Type B pancreatic cell (in vitro differentiated cells): ENCODE results near the gene OTOF. TPM values are rescaled to one million over a fixed set of nuclear protein-coding genes. Genes with fewer than 3 reads are reported as not detected.

ENCODE experiments used
- DNase-seq: peaks from one replicate; pipeline ENCODE4 v3.0.0; 2021; ENCODE audit warnings: mixed read lengths; ENCODE audit not compliant: unreplicated experiment; ENCODE audit errors: extremely low spot score
- H3K27ac Mint-ChIP-seq: 2 replicates; pipeline ENCODE4 v1.8.0; 2021; ENCODE audit warnings: mild to moderate bottlenecking, mixed read lengths
- H3K27me3 Mint-ChIP-seq: 2 replicates; pipeline ENCODE4 v1.8.0; 2021; ENCODE audit warnings: mixed read lengths
- H3K36me3 Mint-ChIP-seq: 2 replicates; pipeline ENCODE4 v1.8.0; 2021; ENCODE audit warnings: mixed read lengths
- H3K4me1 Mint-ChIP-seq: one replicate; pipeline ENCODE4 v1.8.0; 2021; ENCODE audit warnings: mixed read lengths; ENCODE audit not compliant: unreplicated experiment
- H3K4me3 Mint-ChIP-seq: 2 replicates; pipeline ENCODE4 v1.8.0; 2021; ENCODE audit warnings: mild to moderate bottlenecking, mixed read lengths
- H3K9me3 Mint-ChIP-seq: 2 replicates; pipeline ENCODE4 v1.8.0; 2021; ENCODE audit warnings: mixed read lengths
- total RNA-seq: library from RNA; stranded (reverse); gene quantifications from 2 replicates; pipeline ENCODE4 v1.2.1, GENCODE V29; 2021; ENCODE audit warnings: low replicate concordance
- TF ChIP-seq, protein P1 (sequence below): fragments of 200-600 bp; sonication (generic); conservative IDR thresholded peaks from 2 replicates; pipeline ENCODE4 v1.5.0; 2021; ENCODE audit warnings: antibody characterized with exemption, mild to moderate bottlenecking

Gene OTOF
- total RNA-seq, 1 donor from 2014 or later, result 0.05 TPM

DNA sequence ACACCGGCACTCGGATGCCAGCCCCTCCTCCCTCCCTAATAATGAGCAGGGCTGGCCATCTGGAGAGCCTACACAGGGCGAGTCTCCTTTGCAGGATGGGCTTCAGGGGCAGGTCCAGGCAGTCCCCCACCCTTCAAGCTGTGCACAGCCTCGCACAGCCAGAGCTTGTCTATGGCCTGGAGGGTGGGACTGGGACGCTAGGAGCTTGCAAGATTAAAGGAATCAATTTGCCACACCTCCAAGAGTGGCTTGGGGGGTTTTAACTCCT lies 43.9 kb upstream of the OTOF start:
- no peak overlapping the region for H3K27ac Mint-ChIP-seq
- H3K4me3 Mint-ChIP-seq, result no peak overlapping the region
- TF ChIP-seq, protein P1, sequence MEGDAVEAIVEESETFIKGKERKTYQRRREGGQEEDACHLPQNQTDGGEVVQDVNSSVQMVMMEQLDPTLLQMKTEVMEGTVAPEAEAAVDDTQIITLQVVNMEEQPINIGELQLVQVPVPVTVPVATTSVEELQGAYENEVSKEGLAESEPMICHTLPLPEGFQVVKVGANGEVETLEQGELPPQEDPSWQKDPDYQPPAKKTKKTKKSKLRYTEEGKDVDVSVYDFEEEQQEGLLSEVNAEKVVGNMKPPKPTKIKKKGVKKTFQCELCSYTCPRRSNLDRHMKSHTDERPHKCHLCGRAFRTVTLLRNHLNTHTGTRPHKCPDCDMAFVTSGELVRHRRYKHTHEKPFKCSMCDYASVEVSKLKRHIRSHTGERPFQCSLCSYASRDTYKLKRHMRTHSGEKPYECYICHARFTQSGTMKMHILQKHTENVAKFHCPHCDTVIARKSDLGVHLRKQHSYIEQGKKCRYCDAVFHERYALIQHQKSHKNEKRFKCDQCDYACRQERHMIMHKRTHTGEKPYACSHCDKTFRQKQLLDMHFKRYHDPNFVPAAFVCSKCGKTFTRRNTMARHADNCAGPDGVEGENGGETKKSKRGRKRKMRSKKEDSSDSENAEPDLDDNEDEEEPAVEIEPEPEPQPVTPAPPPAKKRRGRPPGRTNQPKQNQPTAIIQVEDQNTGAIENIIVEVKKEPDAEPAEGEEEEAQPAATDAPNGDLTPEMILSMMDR, result no peak
- no peaks in the 10 kb centered on the region for H3K36me3 Mint-ChIP-seq
- DNase-seq, result no peak
- no peaks in the 10 kb centered on the region for H3K9me3 Mint-ChIP-seq
- peaks cover 6% of the 10 kb centered on the region for H3K4me1 Mint-ChIP-seq
- H3K27me3 Mint-ChIP-seq, result peaks cover 23% of the 10 kb centered on the region

DNA sequence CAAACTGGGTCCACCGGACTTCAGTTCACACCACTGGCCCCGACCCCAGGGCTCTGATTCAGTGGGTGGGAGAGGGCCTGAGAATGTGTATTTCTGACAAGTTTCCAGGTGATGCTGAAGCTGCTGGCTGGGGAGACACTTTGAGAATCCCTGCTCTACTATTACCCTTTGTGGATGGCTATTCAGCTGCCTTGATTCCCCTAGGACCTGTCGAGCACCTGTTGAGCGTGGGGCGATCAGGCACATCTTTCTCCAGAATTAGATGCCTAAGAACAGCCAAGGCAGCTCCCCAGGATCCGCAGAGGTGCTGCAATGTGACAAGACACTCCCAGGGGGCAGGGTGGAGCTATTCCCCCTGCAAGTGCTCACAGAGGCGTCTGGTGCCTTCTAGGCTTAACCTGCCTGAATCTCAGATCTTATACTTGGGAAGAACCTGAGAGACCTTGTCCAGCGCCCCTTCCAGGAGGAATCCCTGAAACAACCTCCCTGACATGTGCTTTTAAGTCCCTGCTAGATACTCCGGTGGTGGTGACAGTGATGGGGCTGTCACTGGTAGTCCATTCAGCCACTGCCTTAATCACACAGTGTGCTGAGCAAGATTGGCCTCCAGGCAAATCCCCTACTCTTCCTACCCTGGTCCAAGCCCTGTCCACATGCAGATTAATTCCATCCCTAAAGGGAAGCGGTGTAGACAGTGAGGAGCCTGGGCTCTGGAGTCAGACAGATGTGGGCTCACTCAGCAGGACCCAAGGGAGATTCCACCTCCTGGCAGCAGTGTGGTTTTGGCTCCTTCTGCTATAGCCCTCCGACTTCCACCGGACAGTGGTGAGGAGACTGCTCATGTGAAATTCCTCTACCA lies 43.4 kb upstream of the OTOF start:
- no peak for DNase-seq
- Mint-ChIP-seq H3K27me3 (peaks cover 23% of the 10 kb centered on the region), H3K27ac (no peak overlapping the region), H3K4me1 (peaks cover 6% of the 10 kb centered on the region), H3K36me3 (no peaks in the 10 kb centered on the region), H3K9me3 (no peaks in the 10 kb centered on the region), H3K4me3 (no peak overlapping the region)
- TF ChIP-seq, protein P1, result peak; percentile 62

DNA sequence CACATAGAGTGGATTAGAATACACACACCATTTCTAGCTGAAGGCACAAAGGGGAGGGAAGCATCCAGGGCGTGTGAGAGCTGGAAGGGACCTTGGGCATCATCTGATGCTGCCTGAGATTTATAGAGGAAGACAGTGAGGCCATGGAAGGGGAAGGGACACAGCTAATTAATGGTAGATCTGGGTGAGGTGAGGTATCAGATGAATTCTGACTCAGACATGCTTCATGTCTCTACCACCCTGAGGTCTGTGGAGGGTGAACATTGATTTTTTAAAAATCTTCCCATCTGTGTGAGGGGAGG lies 42.2 kb upstream of the OTOF start:
- Mint-ChIP-seq H3K4me3 (no peak overlapping the region), H3K27me3 (peaks cover 26% of the 10 kb centered on the region), H3K27ac (no peak overlapping the region), H3K4me1 (peaks cover 6% of the 10 kb centered on the region), H3K9me3 (no peaks in the 10 kb centered on the region), H3K36me3 (no peaks in the 10 kb centered on the region)
- DNase-seq, result no peak
- TF ChIP-seq, protein P1, result no peak

DNA sequence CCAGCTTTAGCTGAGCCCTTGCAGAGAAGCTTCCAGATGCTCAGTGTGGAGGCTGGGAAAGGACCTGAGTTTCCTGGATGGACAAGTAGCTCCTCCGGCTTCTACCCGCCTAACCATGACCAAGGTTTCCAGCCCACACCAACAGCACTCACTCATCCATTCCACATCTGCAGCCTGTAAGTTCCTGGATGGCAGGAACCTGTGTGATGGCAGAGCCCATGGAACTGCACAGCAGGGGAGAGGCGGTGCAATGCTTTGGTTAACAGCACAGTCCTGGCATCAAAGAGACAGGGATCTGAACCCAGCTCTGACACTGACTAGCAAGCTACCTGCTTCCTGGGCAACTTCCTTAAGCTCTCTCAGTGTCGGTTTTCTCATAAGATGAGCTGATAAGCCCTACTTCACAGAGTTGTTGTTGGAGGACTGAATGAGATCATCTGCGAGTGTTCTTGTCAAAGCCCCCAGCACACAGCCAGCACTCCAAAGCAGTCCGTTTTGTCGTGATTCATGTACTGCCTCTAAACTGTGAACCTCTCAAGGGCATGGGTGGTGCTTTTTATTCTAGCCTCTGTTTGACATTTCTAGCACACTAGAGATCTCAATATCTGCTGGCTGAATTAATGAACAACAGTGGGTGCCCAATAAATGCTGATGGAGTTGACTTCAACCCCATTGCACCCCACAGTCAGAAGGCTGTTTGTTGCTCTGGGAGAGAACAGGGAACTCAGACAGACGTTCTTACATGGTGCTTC lies 41.6 kb upstream of the OTOF start:
- Mint-ChIP-seq H3K4me3 (no peak overlapping the region), H3K27me3 (peaks cover 21% of the 10 kb centered on the region), H3K9me3 (no peaks in the 10 kb centered on the region), H3K27ac (no peak overlapping the region), H3K36me3 (no peaks in the 10 kb centered on the region), H3K4me1 (peaks cover 6% of the 10 kb centered on the region)
- no peak for DNase-seq
- TF ChIP-seq, protein P1, result no peak

DNA sequence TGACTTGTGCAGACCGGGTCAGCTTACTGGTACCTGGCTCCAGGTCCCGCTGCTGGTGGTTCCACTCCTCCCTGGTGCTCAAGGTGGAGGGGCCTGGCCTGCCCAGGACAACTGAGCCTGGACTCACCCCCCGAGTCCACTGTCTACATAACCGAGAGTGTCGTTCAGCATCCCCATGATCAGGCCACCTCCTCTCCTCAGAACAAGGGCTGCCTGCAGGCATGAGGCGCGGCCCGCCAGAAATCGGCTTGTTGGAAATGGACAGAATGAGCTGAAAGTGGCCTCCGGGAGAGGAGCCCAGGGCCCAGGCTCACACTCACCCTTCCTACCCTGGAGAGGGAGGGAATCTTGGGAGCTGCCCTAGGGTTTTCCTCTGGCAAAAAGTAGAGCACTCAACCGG lies 38.9 kb upstream of the OTOF start:
- H3K27ac Mint-ChIP-seq, result no peak overlapping the region
- no peak for DNase-seq
- H3K9me3 Mint-ChIP-seq, result no peaks in the 10 kb centered on the region
- TF ChIP-seq, protein P1, result no peak
- H3K4me3 Mint-ChIP-seq, result no peak overlapping the region
- H3K36me3 Mint-ChIP-seq, result no peaks in the 10 kb centered on the region
- H3K27me3 Mint-ChIP-seq, result peaks cover 25% of the 10 kb centered on the region
- H3K4me1 Mint-ChIP-seq, result peaks cover 6% of the 10 kb centered on the region
